Epithelial cell of esophagus (primary cell): Measurements from ENCODE around the gene PRR12.
A peak's percentile ranks its signal among the peaks of the same experiment; 100 is the strongest.

Experiments used
- DNase-seq: peaks from one replicate; pipeline ENCODE4 v3.0.0; 2010; ENCODE audit warnings: low read depth
- H3K4me3 ChIP-seq: 2 replicates; pipeline ENCODE4 v1.5.1; 2011; ENCODE audit warnings: mild to moderate bottlenecking, low read length, control low read depth
- TF ChIP-seq, protein P1 (sequence below): IDR thresholded peaks from 2 replicates; pipeline ENCODE4 v1.5.1; 2011; ENCODE audit warnings: low read depth, mild to moderate bottlenecking, low read length, control low read depth, inconsistent platforms; ENCODE audit not compliant: insufficient read depth; ENCODE audit errors: missing control alignments

Gene PRR12

DNA sequence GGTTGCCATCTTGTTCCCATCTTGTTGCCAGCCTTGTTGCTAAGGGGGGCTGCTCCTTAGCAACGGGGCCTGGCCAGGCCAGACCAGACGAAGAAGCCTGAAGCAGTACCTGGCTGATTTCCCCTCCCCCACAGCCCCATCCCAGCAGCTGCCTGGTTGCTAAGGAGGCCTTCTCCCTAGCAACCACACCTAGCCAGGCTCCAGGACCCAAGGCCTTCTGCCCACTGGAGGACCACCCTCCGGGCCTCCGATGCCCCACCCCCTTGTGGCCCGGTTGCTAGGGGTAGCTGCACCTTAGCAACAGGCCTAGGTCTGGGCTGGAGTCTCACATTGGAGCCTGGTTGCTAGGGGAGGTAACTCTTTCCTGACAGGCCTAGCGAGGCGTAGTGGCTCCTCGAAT, 6.0 kb upstream of the PRR12 start:
- no peak overlapping the region for H3K4me3 ChIP-seq
- no peak for DNase-seq
- TF ChIP-seq, protein P1, sequence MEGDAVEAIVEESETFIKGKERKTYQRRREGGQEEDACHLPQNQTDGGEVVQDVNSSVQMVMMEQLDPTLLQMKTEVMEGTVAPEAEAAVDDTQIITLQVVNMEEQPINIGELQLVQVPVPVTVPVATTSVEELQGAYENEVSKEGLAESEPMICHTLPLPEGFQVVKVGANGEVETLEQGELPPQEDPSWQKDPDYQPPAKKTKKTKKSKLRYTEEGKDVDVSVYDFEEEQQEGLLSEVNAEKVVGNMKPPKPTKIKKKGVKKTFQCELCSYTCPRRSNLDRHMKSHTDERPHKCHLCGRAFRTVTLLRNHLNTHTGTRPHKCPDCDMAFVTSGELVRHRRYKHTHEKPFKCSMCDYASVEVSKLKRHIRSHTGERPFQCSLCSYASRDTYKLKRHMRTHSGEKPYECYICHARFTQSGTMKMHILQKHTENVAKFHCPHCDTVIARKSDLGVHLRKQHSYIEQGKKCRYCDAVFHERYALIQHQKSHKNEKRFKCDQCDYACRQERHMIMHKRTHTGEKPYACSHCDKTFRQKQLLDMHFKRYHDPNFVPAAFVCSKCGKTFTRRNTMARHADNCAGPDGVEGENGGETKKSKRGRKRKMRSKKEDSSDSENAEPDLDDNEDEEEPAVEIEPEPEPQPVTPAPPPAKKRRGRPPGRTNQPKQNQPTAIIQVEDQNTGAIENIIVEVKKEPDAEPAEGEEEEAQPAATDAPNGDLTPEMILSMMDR, result no peak

GRCh38 chr19:49587227-49587626, 3.8 kb upstream of the PRR12 start:
- no peak overlapping the region for H3K4me3 ChIP-seq
- TF ChIP-seq, protein P1, result no peak
- no peak for DNase-seq

- DNase-seq, result no peak
- no peak overlapping the region for H3K4me3 ChIP-seq
- TF ChIP-seq, protein P1, result no peak
Measured at GRCh38 chr19:49588365-49589122, 2.4 kb upstream of the PRR12 start.

DNA sequence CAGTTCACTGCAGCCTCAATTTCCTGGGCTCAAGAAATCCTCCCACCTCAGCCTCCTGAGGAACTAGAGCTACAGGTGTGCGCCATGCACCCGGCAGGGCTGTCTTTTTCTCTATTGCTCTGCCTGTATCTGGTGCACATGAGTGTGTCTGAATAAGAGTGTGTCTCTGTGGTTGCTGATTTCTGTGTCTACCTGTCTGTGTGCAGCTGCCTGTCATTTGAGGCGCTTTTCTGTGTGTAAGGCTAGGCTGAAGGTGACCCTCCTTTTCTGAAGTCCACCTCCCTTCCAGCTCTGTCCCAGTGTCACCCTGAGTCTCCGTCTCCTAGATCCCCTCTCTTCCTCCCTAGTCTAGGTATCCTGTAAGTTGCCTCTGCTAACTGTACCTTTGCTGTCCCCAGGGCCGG, 1.5 kb upstream of the PRR12 start:
- DNase-seq, result no peak
- TF ChIP-seq, protein P1, result no peak
- H3K4me3 ChIP-seq, result no peak overlapping the region

DNA sequence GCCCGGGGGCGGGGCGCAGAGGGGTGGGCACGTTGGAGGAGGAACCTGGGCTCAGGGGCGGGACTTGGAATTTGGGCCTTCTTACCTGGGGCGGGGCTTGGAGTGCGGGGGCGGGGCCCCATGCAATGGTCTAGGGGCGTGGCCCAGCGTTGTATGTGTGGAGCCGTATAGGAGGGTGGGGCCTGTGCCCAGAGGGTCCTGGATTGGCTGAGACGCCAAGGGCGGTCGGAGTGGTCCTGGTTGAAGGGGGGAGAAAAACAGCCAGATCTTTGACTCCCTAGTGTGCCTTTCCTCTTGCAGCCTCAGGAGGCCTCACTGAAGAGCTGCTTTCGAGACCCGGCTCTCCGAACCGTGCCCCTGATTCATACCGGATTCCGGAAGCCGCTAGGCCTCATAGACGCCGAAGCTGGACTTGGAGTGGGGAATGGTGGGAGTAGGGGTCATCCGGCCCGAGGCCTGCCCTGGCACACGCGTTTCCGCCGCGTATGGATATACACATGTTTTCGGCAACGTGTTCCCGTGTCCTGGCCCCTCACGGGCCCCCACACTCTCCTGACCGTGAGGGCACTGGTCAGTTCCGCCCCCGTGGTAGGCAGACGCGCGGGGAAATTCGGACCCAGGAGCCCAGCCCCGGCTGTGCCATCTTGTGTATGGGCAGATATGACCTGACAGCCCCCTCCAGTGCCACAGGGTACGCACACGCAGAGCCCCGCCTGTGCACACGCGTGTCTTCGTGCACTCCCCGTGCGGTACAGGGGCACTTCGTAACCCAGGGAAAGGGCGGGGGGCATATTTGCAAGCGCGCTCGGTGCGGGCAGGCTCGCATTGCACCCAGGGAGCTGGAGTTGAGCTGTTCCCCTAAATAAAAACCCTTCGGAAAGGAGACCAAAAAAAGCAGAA, 661 bp upstream of the PRR12 start:
- DNase-seq, result peak; percentile 98
- peak overlapping the region; percentile 69 for H3K4me3 ChIP-seq
- TF ChIP-seq, protein P1, result peak; percentile 29

GRCh38 chr19:49591731-49592485, 926 bp downstream of the PRR12 start:
- DNase-seq, result peak; percentile 60
- TF ChIP-seq, protein P1, result no peak

More at GRCh38 chr19:49591731-49592485, 926 bp downstream of the PRR12 start:
- peak overlapping the region; percentile 70 for H3K4me3 ChIP-seq
